ENCODE results near the gene TRIM14.

TRIM14 gene

GRCh38 chr9:98150164-98150563, 31.1 kb upstream of the TRIM14 start:
- no peaks in the 10 kb centered on the region for H3K4me1 ChIP-seq (ENCODE audit: insufficient read depth, low read length, poor library complexity, severe bottlenecking)
- no peak overlapping the region for H2AFZ ChIP-seq (ENCODE audit: low read length)
- H3K4me2 ChIP-seq (ENCODE audit: low read depth, low read length, poor library complexity, severe bottlenecking) = no peak overlapping the region
- H3K36me3 ChIP-seq (ENCODE audit: insufficient read depth, low read length) = no peaks in the 10 kb centered on the region
- no peaks in the 10 kb centered on the region for H4K20me1 ChIP-seq (ENCODE audit: insufficient read depth, low read length, poor library complexity, severe bottlenecking)
- H3K27me3 ChIP-seq (ENCODE audit: insufficient read depth, low read length, poor library complexity, severe bottlenecking) = no peaks in the 10 kb centered on the region
- no peaks in the 10 kb centered on the region for H3K9me2 ChIP-seq (replicated peaks; ENCODE audit: low read depth, low read length)
- no peaks in the 10 kb centered on the region for H3K79me2 ChIP-seq (ENCODE audit: insufficient read depth, low read length)
- H3K4me3 ChIP-seq (ENCODE audit: low read length, poor library complexity, severe bottlenecking) = no peak overlapping the region
- no peak for TF ChIP-seq CTCF (conservative IDR thresholded peaks at IDR 0.05; ENCODE audit: low read length)
- no peak for TF ChIP-seq EZH2phosphoT487 (IDR thresholded peaks at IDR 0.05; ENCODE audit: borderline replicate concordance)
- H3F3A ChIP-seq (ENCODE audit: low read depth) = 0 out of 2 replicates have a peak, but pooled peaks cover 3% of the 10 kb centered on the region
- no peak overlapping the region for H3K9ac ChIP-seq (ENCODE audit: low read depth, low read length, poor library complexity, severe bottlenecking)
- no peaks in the 10 kb centered on the region for H3K9me3 ChIP-seq (ENCODE audit: insufficient read depth, low read depth, low read length)

- Histone ChIP-seq H2AFZ (ENCODE audit: low read length) (no peak overlapping the region), H3K79me2 (ENCODE audit: insufficient read depth, low read length) (no peaks in the 10 kb centered on the region), H3K4me3 (ENCODE audit: low read length, poor library complexity, severe bottlenecking) (no peak overlapping the region), H3K9me3 (ENCODE audit: insufficient read depth, low read depth, low read length) (no peaks in the 10 kb centered on the region), H3F3A (ENCODE audit: low read depth) (0 out of 2 replicates have a peak, but pooled peaks cover 3% of the 10 kb centered on the region), H4K20me1 (ENCODE audit: insufficient read depth, low read length, poor library complexity, severe bottlenecking) (no peaks in the 10 kb centered on the region), H3K4me1 (ENCODE audit: insufficient read depth, low read length, poor library complexity, severe bottlenecking) (no peaks in the 10 kb centered on the region), H3K9me2 (replicated peaks; ENCODE audit: low read depth, low read length) (no peaks in the 10 kb centered on the region), H3K36me3 (ENCODE audit: insufficient read depth, low read length) (no peaks in the 10 kb centered on the region), H3K27me3 (ENCODE audit: insufficient read depth, low read length, poor library complexity, severe bottlenecking) (no peaks in the 10 kb centered on the region), H3K9ac (ENCODE audit: low read depth, low read length, poor library complexity, severe bottlenecking) (no peak overlapping the region), H3K4me2 (ENCODE audit: low read depth, low read length, poor library complexity, severe bottlenecking) (no peak overlapping the region)
- TF ChIP-seq EZH2phosphoT487 (IDR thresholded peaks at IDR 0.05; ENCODE audit: borderline replicate concordance) = no peak
Observed at GRCh38 chr9:98149422-98149821, 30.4 kb upstream of the TRIM14 start.

- no peaks in the 10 kb centered on the region for H4K20me1 ChIP-seq (ENCODE audit: insufficient read depth, low read length, poor library complexity, severe bottlenecking)
- H2AFZ ChIP-seq (ENCODE audit: low read length) = no peak overlapping the region
- no peak overlapping the region for H3K4me3 ChIP-seq (ENCODE audit: low read length, poor library complexity, severe bottlenecking)
- TF ChIP-seq CTCF (conservative IDR thresholded peaks at IDR 0.05; ENCODE audit: low read length) (no peak), EZH2phosphoT487 (IDR thresholded peaks at IDR 0.05; ENCODE audit: borderline replicate concordance) (no peak)
- H3K9me2 ChIP-seq (replicated peaks; ENCODE audit: low read depth, low read length) = no peaks in the 10 kb centered on the region
- H3K27me3 ChIP-seq (ENCODE audit: insufficient read depth, low read length, poor library complexity, severe bottlenecking) = no peaks in the 10 kb centered on the region
- H3K36me3 ChIP-seq (ENCODE audit: insufficient read depth, low read length) = no peaks in the 10 kb centered on the region
- no peaks in the 10 kb centered on the region for H3K79me2 ChIP-seq (ENCODE audit: insufficient read depth, low read length)
- H3K4me1 ChIP-seq (ENCODE audit: insufficient read depth, low read length, poor library complexity, severe bottlenecking) = no peaks in the 10 kb centered on the region
- H3K9me3 ChIP-seq (ENCODE audit: insufficient read depth, low read depth, low read length) = no peaks in the 10 kb centered on the region
- no peaks in the 10 kb centered on the region for H3F3A ChIP-seq (ENCODE audit: low read depth)
- no peak overlapping the region for H3K4me2 ChIP-seq (ENCODE audit: low read depth, low read length, poor library complexity, severe bottlenecking)
- no peak overlapping the region for H3K9ac ChIP-seq (ENCODE audit: low read depth, low read length, poor library complexity, severe bottlenecking)
Observed at GRCh38 chr9:98148486-98148885, 29.5 kb upstream of the TRIM14 start.

GRCh38 chr9:98147582-98147981, 28.6 kb upstream of the TRIM14 start:
- TF ChIP-seq EZH2phosphoT487 (IDR thresholded peaks at IDR 0.05; ENCODE audit: borderline replicate concordance) = no peak
- TF ChIP-seq CTCF (conservative IDR thresholded peaks at IDR 0.05; ENCODE audit: low read length) = no peak
- no peaks in the 10 kb centered on the region for H3F3A ChIP-seq (ENCODE audit: low read depth)
- no peaks in the 10 kb centered on the region for H3K4me1 ChIP-seq (ENCODE audit: insufficient read depth, low read length, poor library complexity, severe bottlenecking)
- H3K4me2 ChIP-seq (ENCODE audit: low read depth, low read length, poor library complexity, severe bottlenecking) = no peak overlapping the region
- no peaks in the 10 kb centered on the region for H3K27me3 ChIP-seq (ENCODE audit: insufficient read depth, low read length, poor library complexity, severe bottlenecking)
- H3K9me2 ChIP-seq (replicated peaks; ENCODE audit: low read depth, low read length) = no peaks in the 10 kb centered on the region
- no peaks in the 10 kb centered on the region for H3K79me2 ChIP-seq (ENCODE audit: insufficient read depth, low read length)
- no peaks in the 10 kb centered on the region for H4K20me1 ChIP-seq (ENCODE audit: insufficient read depth, low read length, poor library complexity, severe bottlenecking)
- no peak overlapping the region for H2AFZ ChIP-seq (ENCODE audit: low read length)
- no peak overlapping the region for H3K4me3 ChIP-seq (ENCODE audit: low read length, poor library complexity, severe bottlenecking)
- H3K36me3 ChIP-seq (ENCODE audit: insufficient read depth, low read length) = no peaks in the 10 kb centered on the region
- no peak overlapping the region for H3K9ac ChIP-seq (ENCODE audit: low read depth, low read length, poor library complexity, severe bottlenecking)
- H3K9me3 ChIP-seq (ENCODE audit: insufficient read depth, low read depth, low read length) = no peaks in the 10 kb centered on the region
